NCI-H748 treated with DMSO at 0.1 percent for 48 hours (cell line): ENCODE data around the gene LPCAT3.

Source experiments
- DNase-seq: peaks from one replicate; lab custom pipeline; 2025; lab: John Stamatoyannopoulos, UW

The LPCAT3 gene

GRCh38 chr12:6952863-6953441 is 65.3 kb downstream of the LPCAT3 start:
- no peak for DNase-seq

GRCh38 chr12:6952121-6952862 is 66.0 kb downstream of the LPCAT3 start:
- no peak for DNase-seq

- no peak for DNase-seq
These were observed 66.6 kb downstream of the LPCAT3 start for GRCh38 chr12:6951551-6952120.

- no peak for DNase-seq
These were observed 67.3 kb downstream of the LPCAT3 start, which contains the start of gene PTPN6 for GRCh38 chr12:6950811-6951540. Gene PTPN6 (plus strand): TSS chr12:6951356. CDS start chr12:6951513, 157 bp downstream.

GRCh38 chr12:6950401-6950801 is 67.9 kb downstream of the LPCAT3 start:
- DNase-seq = no peak

- no peak for DNase-seq
These were observed 69.2 kb downstream of the LPCAT3 start for GRCh38 chr12:6948873-6949594.

- no peak for DNase-seq
These were observed 70.7 kb downstream of the LPCAT3 start for GRCh38 chr12:6947615-6948014.

- DNase-seq = no peak
These were observed 71.3 kb downstream of the LPCAT3 start for GRCh38 chr12:6946920-6947374.

GRCh38 chr12:6946033-6946919 is 72.0 kb downstream of the LPCAT3 start:
- peak; percentile 81 for DNase-seq

- no peak for DNase-seq
These were observed 72.7 kb downstream of the LPCAT3 start for GRCh38 chr12:6945613-6946012.

GRCh38 chr12:6944381-6945186 is 73.7 kb downstream of the LPCAT3 start:
- DNase-seq = peak; percentile 83

GRCh38 chr12:6943722-6944380 is 74.4 kb downstream of the LPCAT3 start, which contains the start of the genes C12orf57 and RNU7-1:
Gene C12orf57 (plus strand): TSS chr12:6944022. CDS start chr12:6944122, 100 bp downstream.
Gene RNU7-1 (plus strand): TSS chr12:6943816.
- peak; percentile 88 for DNase-seq

GRCh38 chr12:6943389-6943721 is 74.9 kb downstream of the LPCAT3 start:
- peak; percentile 88 for DNase-seq

GRCh38 chr12:6942331-6942665 is 76.0 kb downstream of the LPCAT3 start:
- DNase-seq = no peak

- DNase-seq = no peak
These were observed 76.5 kb downstream of the LPCAT3 start for GRCh38 chr12:6941782-6942181.

- no peak for DNase-seq
These were observed 77.0 kb downstream of the LPCAT3 start for GRCh38 chr12:6941267-6941666.

- no peak for DNase-seq
These were observed 79.1 kb downstream of the LPCAT3 start for GRCh38 chr12:6939191-6939540.

- DNase-seq = no peak
These were observed 79.7 kb downstream of the LPCAT3 start for GRCh38 chr12:6938353-6939190.
